ENCODE measurements around the gene NFU1.

- no peak for TF ChIP-seq CTCF (IDR thresholded peaks at IDR 0.05; ENCODE audit: insufficient read depth, low read length, poor library complexity, severe bottlenecking)
- no peak for TF ChIP-seq EZH2phosphoT487 (conservative IDR thresholded peaks at IDR 0.05; ENCODE audit: low read length)
Observed at GRCh38 chr2:69454976-69455375, 17.7 kb upstream of the NFU1 start.

Measured in SU-DHL-6 (cell line).